IPS DF 4.7 (cell line): ENCODE results near the gene B3GAT3.
"Not testable (repeated sequence)": the region's sequence is repeated elsewhere in the genome, so short reads cannot be mapped to it uniquely, and the experiment has no call there.

Experiments used
- DNase-seq: peaks from one replicate; pipeline ENCODE4 v3.0.0-alpha.2; 2013; ENCODE audit warnings: low spot score; ENCODE audit errors: extremely low read depth

B3GAT3 gene

DNA sequence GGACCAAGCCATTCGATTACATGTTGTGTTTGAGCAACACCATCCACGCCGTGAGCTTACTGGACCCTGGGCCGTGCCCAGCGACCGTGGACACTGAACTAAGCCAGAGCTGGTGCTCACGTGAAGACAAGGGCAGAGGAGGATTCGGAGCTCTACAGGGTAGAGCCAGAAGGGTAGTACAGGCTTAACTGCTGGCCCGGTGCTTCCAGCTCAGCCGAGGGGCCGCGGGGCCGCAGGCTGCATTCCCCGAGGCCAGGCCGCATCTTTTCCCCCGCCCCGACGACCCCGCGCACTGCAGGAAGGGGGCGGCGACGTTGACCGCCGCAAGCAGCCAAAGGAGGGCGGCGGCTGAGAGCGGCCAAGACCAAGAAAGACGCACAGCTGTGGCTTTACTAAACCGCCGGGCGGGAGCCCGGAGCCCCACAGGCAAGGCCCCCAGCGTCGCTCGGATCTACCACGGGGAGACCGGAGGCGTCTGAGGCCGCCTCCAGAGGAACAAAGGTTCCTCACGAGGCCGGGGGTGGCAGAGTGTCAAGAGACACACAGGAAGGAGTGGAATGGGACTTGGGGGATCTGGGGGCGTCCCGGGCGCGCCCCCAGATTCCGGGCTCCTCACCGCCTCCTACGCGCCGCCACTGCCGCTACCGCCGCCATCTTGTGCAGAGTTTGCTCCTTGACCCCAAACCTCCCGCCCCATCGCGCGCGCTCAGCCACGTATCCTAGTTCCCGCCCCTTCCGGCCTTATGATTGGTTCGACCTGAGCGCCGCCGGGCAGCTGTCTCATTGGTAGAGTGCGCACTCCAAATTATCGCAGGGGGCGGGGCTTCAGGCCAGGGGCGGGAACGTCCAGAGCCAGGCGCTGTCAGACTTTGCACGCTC is 24.4 kb upstream of the B3GAT3 start, which contains the start of gene GANAB:
Gene GANAB (minus strand): TSS at position 668 of the 879 bp plus-strand sequence. CDS start 14 bp downstream, at position 654.
- DNase-seq = no peak

DNA sequence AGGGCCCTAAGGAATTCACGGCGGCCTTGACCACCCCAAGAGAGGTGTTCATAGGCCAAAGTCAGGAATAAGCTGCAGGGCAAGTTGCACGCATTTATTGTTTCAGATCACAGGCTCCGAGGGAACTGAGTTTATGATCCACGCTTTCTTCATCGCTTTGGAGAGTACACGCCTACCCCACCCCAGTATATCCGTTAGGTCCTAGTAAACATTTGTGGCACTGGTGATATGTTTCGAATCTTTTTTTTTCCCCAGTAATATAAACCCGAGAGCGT is 23.8 kb upstream of the B3GAT3 start:
- no peak for DNase-seq

DNA sequence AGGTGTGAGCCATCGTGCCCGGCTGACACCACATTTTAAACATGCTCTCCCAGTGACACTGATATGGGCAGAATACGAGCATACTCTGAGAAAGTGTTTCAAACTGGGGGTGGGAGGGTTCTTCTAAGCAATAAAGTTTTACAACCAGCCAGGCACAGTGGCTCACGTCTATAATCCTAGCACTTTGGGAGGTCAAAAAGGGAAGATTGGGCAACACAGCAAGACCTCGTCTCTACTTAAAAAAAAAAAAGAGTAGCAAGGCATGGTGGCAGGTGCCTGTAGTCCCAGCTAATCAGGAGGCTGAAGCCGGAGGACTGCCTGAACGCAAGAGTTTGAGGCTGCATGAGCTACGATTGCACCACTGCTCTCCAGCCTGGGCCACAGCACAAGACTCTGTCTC is 22.4 kb upstream of the B3GAT3 start:
- DNase-seq = no peak

DNA sequence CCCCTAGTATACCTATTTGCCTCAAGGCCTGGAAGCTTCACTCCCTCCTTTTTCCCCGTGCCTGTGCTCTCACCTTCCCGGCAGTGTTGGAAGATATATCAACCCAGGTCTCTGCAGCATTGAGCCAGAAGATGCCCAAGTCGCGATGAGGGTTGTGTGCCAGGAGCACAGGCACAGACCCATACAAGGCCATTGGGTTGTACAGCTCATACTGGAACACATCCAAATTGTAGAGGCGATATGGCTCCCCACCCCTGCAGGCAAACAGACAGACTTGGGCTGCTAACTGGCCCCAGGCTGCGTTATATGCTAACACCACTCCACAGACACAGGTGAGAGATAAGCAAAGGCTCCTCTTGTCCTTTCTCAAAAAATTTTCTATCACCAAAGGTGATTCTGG is 10.7 kb upstream of the B3GAT3 start:
- DNase-seq = no peak

DNA sequence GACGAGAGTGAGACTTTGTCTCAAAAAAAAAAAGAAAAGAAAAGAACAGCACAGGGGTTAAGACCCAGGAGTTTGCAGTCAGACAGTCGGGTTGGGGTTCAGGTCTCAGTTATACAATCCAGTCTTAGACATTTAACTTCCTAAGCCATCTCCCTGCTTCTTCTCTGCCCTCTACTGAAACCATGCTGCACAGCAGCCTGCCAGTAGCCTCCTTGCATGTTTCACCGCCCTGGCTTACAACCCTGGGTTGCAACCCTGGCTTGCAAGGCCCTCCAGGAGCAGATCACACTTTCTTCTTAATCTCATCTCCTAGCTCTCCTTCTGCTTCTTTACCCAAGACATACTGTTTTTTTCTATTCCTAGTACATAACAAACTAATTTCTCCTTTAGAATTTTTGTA is 5.9 kb upstream of the B3GAT3 start:
- no peak for DNase-seq

DNA sequence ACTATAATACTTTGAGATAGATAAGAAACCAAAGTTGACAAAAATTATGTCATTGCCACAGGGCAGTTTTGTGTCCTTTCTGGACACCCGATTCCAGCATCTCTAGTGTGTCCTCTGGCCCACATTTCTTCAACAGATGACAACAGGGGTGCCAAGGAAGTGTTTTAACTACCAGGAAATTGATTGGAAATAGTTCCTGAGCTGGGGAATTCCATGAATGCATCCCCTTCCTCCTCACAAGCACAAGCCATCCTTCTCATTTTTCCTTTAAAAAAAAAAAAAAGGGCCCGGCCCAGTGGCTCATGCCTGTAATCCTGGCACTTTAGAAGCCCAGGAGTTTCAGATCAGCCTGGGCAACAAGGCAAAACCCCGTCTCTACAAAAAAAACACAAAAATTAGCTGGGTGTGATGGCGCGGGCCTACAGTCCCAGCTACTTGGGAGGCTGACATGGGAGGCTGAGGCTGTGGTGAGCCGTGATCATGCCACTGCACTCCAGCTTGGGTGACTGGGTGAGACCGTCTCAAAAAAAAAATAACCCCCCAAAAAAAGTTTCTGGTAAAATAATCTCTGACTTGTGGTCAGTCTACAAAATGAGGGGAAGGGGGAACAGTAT is 797 bp upstream of the B3GAT3 start:
- DNase-seq = no peak

DNA sequence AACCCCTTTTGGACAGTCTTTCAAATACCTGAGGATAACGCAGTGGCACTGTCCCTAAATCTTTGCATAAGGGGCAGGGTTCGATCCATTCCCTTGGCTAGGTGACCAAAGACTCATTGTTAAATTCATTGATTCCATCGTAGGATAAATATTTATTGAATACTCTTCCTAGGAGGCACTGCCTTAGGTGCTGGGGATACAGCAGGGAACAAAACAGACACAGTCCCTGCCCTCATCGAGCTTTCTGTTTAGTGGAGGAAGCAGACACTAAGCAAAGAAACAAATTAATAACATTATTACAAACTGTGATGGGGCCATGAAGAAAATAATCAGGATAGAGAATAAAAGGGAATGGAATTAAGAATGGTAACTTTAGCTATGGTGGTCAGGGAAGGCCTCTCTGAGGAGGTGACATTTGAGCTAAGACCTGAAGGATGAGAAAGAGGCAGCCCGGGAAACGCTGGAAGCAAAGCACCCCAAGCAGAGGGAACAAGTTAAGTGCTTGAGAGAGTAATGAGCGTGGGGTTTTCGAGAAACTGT is 689 bp downstream of the B3GAT3 start:
- DNase-seq = no peak

DNA sequence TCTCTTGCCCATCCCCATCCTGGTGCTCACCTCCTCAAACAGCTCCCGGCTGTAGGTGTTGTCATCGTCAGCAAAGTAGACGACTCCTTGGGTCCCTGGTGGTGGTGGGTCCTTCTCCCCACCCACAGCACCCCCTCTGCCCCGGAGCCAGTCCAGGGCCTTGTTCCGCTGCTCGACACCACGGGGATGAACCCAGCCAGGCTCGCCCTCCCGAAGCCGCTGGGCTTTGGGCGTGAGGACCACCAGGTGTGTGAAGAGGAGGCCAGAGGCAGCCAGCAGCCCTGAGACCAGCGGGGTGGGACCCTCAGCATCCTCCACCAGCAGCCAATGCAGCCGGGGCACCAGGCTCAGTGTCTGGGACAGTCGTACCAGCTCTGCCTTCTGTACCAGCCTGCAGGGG is 4.8 kb downstream of the B3GAT3 start:
- not testable (repeated sequence) for DNase-seq

DNA sequence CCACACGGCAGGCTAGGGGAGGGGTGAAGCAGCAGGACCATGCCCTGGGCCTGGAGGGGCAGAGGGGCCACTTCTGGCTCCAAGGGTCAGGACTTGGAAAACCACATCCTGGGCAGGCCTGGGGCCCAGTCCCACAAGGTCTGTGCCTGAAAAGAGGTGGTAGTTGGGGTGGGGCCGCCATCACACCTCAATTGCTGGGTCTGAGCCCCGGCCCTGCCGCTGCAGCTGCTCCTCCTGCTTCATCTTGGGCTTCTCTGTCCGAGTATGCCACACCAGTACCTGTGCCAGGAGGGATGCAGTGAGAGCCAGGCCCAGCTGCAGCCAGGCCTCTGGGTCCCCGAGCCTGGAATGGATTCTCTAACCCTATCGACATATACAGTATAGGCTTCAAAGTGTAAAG is 6.3 kb downstream of the B3GAT3 start:
- no peak for DNase-seq

DNA sequence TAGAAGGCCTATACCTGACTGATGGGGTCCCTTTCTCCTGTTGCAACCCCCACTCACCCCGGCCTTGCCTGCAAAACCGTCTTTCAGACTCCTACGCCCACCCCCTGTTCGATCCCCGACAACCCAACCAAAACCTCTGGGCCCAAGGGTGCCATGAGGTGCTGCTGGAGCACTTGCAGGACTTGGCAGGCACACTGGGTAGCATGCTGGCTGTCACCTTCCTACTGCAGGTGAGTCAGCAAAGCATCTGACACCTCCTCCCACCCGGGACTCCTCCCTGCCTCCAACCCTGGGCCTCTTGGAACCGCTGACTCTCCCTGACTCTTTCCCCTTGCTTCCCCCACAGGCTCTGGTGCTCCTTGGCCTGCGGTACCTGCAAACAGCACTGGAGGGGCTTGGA is 7.5 kb downstream of the B3GAT3 start:
- DNase-seq = no peak

DNA sequence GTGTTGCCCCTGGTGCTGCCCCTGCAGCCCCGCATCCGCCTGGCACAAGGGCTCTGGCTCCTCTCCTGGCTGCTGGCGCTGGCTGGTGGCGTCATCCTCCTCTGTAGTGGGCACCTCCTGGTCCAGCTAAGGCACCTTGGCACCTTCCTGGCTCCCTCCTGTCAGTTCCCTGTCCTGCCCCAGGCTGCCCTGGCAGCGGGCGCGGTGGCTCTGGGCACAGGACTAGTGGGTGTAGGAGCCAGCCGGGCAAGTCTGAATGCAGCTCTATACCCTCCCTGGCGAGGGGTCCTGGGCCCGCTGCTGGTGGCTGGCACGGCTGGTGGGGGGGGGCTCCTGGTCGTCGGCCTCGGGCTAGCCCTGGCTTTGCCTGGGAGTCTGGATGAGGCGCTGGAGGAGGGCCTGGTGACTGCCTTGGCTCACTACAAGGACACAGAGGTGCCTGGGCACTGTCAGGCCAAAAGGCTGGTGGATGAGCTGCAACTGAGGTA is 8.5 kb downstream of the B3GAT3 start:
- no peak for DNase-seq

DNA sequence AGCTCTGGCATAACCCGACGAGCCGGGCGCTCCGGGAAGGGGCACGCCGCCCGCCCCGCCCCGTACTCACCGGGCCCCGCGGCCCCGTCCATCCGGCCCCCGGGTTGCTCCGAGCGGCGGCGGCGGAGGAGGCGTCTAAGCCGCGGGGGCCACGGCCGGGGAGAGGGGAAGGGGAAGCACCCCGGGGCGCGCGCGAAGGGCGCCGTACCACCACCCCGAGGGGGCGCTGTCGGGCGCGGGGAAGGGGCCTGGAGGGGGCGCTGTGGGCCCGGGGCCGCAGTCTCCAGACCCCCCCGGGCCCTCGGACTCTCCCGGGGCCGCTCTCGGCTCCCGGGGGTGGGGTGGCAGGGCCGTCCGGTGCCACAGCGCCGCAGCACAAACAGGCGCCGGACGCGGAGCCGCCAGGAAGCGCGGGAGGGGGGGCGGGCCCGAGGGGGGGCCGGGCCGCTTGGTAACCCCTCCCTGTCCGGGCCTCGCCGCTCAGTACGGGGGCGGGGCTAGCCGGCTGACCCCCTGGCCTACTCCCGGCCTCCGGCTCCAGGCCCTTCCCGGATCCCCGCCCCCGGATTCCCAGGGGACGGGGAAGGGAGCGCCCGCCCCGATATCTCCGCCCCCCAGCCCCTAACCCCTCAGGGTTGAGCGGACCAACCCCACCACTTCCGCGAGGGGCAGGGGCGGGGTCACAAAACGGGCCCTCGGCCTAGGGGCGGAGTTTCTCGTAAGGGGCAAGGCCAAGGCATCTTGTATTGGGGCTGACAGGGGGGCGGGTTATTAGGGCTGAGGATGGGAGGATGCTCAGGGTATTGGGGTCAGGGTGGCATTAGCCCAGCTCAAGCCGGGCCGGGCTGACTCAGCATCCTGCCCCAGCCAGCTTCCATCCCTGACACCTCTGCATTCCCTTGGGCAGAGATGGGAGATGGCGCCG is 9.2 kb downstream of the B3GAT3 start, which contains the start of the genes EML3 and ROM1:
Gene EML3 (minus strand): TSS at position 410 of the 925 bp plus-strand sequence. CDS start 318 bp downstream, at position 92.
Gene ROM1 (plus strand): TSS at position 892 of the 925 bp plus-strand sequence. CDS start 25 bp downstream, at position 917.
- no peak for DNase-seq

DNA sequence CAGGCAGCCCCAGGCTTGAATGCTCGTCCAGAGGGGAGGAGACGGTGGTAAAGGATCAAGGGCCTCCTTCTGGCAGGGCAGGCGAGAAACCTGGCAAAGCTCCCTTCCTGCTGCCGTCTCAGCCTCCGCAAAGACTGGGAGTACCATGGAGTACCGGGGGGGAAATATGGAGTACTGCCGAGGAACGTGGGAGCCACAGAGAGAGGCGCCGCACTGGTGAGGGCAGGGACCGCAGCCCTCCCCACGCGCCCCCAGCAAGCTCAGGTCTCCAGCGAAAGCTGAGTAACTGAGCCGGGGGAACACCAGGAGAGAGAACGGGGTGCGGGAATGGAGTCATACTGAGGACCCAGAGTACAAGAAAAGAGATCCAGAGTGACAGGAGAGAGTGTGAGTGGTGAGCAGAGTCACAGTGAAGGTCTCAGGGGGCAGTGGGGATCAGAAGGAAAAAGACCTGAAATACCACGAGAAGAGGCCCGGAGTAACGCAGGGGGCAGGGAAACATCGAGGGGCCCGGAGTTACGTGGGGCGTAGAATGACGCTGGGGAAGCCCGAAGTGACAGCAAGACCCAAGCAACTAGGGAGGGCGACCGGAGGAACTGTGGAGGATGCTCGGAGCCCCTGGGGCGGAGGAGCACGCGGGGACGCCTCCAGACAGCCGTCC is 10.0 kb downstream of the B3GAT3 start:
- no peak for DNase-seq

DNA sequence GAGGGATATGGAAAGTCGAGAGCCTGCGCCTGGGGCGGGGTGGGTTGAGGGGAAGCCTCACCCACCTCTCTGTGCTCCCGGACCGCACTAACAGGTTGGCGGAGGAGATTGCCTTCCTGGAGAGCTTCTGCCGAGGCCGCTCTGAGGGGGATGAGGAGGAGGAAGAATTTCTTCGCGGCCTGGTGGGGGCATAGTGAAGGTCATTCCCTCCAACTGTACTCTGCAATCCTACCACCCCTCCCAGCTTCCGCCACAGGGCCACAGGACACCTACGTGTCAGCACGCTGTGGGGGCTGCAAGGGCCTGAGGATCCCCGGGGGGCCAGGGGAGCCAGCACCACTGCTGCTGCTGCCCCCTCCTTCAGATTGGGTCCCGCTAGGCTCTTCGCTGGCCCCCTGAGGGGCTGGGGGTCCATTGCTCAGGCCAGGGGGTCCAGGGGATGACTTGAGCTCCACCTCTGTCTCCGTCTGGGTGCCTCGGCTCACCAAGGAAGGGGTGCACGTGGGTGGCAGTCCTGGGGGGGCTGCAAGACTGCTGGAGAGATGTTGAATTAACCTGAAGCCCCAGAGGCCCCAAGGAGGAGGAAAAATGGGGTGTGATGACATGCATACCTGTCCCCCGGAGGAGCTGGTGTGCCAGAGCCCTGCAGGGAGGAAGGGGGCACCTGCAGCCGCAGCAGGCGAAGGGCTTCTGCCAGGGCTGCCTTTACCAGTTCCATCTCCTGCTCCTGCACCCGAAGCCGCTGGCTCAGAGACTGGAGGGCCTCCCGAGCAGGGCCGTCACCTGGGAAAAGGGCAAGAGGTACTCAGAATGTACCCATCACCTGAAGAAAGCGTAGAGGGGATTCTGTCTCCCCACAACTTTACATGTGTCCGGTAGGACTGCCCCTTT is 10.7 kb downstream of the B3GAT3 start:
- no peak for DNase-seq

DNA sequence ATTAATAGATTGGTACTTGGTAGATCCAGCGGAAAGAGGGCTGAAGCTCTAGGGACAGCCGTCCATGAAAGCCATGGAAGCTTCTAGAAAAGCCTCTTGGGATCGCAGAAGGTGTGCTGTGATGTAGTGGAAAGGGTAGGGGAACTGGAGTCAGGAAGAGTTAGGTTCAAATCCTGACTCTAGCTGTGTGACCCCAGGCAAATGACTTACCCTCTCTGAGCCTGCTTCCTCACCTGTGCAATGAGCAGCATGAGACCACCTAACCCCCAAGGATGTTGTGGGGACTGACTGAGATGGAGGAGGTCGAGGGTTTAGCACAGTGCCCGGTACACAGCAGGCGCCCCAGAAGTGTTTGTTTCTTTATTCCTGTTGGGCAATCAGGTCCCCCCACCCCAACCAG is 11.4 kb downstream of the B3GAT3 start:
- DNase-seq = no peak

DNA sequence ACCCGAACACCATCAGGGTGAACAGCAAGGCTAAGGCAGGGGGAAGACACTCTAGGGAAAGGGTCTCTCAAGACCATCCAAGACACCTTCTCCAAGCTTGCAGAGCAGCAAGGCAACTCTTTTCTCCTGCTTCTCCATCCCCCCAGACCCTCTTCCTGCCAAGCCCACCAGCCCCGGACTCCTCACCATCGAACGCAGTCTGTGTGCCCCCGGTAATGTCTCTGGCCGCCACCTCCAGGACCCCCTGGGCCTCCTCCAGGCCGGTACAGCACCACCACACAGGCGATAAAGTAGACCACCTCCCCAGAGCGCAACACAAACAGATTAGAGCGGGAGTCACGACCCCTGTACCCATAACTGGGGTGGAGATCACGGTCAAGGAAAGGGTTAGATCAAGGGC is 13.0 kb downstream of the B3GAT3 start:
- DNase-seq = no peak

DNA sequence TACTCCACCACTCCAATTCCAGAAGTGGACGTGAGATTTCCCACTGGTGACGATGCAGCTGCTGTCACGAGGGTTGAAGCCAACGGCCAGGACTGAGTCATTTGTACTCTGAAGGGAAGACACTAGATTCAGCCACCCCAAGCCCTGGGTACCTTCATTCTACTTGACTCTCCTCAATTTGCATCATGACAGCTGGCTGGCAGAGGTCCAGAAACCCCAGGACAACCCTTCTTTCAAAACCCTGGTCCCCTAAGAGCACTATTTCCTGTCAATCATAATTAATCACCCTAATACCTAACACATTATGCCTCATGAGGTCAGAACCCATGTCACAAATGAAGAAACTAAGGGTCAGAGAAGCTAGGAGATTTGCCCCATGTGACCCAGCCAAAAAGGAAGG is 14.1 kb downstream of the B3GAT3 start:
- DNase-seq = no peak

DNA sequence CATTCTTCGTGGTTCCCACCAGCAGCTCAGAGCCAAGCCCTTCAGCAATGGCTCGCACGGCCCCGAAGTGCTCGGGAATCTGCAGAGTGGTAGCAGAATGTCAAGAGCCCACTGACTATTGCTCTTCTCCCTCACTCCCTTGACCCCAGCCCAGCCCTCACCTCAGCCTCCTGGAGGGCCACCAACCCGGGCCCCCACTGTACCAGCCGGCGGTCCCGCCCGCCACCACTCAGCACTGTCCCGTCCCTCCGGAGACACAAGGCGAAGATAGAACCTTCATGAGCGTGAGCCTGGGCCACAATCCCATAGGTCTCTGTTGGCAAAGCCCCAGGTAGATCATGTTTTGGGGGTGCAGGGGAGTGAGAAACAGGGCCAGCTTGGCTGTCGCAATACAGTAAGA is 15.9 kb downstream of the B3GAT3 start:
- no peak for DNase-seq

DNA sequence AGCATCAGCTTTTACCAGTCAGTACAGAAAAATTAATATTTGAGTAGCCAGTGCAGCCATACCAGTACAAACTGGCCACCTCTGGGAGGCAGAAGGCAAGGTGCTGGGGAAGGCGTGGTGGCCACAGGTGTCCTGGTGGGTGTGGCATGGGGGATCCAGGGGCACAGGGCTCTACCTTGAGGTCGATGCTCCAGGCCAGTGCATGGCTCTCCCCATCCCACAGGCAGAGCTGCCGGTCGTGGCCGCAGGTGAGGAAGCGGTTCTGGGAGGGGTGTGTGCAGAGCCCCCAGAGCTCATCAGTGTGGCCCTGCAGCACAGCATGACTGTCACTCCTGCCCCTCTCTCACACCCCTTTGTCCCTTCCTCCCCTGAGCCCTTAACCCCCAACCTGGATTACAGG is 16.3 kb downstream of the B3GAT3 start:
- no peak for DNase-seq
